ENCODE measurements around the gene TRAF7. TPM values are rescaled to one million over a fixed set of nuclear protein-coding genes. Genes with fewer than 3 reads are reported as not detected.

Gene TRAF7
- total and polyA plus RNA-seq, 3 experiments from 2014 or later, result 7.3 to 106 (median 102) TPM

GRCh38 chr16:2162676-2163118, 7.1 kb downstream of the TRAF7 start:
- H3K4me3 ChIP-seq (ENCODE audit: low read length), result no peak overlapping the region
- H3K4me1 ChIP-seq (ENCODE audit: insufficient read depth, low read length), result peaks cover 4% of the 10 kb centered on the region
- peaks cover 0 to 19% (median 9%) of the 10 kb centered on the region in 3 donors for H3K4me1 Mint-ChIP-seq
- H3K27ac Mint-ChIP-seq, result no peak overlapping the region
- no peaks in the 10 kb centered on the region for H3K27me3 Mint-ChIP-seq
- POLR2A ChIA-PET, result no interaction called here
- H3K9me3 ChIP-seq (ENCODE audit: low read length), result no peaks in the 10 kb centered on the region
- H3K27me3 ChIP-seq (ENCODE audit: insufficient read depth, low read length, poor library complexity, severe bottlenecking), result no peaks in the 10 kb centered on the region
- DNase-seq, result no peak
- H3K27ac ChIP-seq (ENCODE audit: low read depth, low read length), result no peak overlapping the region
- peaks cover 0 to 10% (median 0%) of the 10 kb centered on the region in 3 donors for H3K36me3 Mint-ChIP-seq
- H3K4me3 Mint-ChIP-seq, result no peak overlapping the region
- no peaks in the 10 kb centered on the region for H3K9me3 Mint-ChIP-seq
- no peaks in the 10 kb centered on the region for H3K36me3 ChIP-seq (ENCODE audit: insufficient read depth, low read length)
- CTCF ChIA-PET, result interaction anchor here (0.9 to 1.2 kb wide), 2 partner anchors 22 to 32 kb away, joined by 3 to 5 read pairs; no protein-coding TSS in a partner anchor

GRCh38 chr16:2163211-2163881, 7.8 kb downstream of the TRAF7 start:
- H3K4me1 Mint-ChIP-seq, result peaks cover 0 to 12% (median 6%) of the 10 kb centered on the region in 3 donors
- peaks cover 0 to 14% (median 0%) of the 10 kb centered on the region in 3 donors for H3K36me3 Mint-ChIP-seq
- Histone ChIP-seq H3K36me3 (ENCODE audit: insufficient read depth, low read length) (no peaks in the 10 kb centered on the region), H3K4me1 (ENCODE audit: insufficient read depth, low read length) (no peaks in the 10 kb centered on the region), H3K27me3 (ENCODE audit: insufficient read depth, low read length, poor library complexity, severe bottlenecking) (no peaks in the 10 kb centered on the region), H3K9me3 (ENCODE audit: low read length) (no peaks in the 10 kb centered on the region), H3K27ac (ENCODE audit: low read depth, low read length) (no peak overlapping the region), H3K4me3 (ENCODE audit: low read length) (no peak overlapping the region)
- no peak for DNase-seq
- CTCF ChIA-PET, result interaction anchor here (1.2 kb wide), 1 partner anchor 23 kb away, joined by 5 read pairs; no protein-coding TSS in a partner anchor
- H3K4me3 Mint-ChIP-seq, result no peak overlapping the region
- peak overlapping the region in 3 of 8 donors; percentile 17 to 79 (median 61) for H3K27ac Mint-ChIP-seq
- POLR2A ChIA-PET, result interaction anchor here (0.5 kb wide), 1 partner anchor 95 kb away, joined by 3 read pairs; no protein-coding TSS in a partner anchor
- no peaks in the 10 kb centered on the region for H3K9me3 Mint-ChIP-seq
- H3K27me3 Mint-ChIP-seq, result no peaks in the 10 kb centered on the region

GRCh38 chr16:2165861-2166260, 10.3 kb downstream of the TRAF7 start:
- Histone ChIP-seq H3K4me1 (ENCODE audit: insufficient read depth, low read length) (no peaks in the 10 kb centered on the region), H3K9me3 (ENCODE audit: low read length) (no peaks in the 10 kb centered on the region), H3K36me3 (ENCODE audit: insufficient read depth, low read length) (no peaks in the 10 kb centered on the region), H3K27ac (ENCODE audit: low read depth, low read length) (no peak overlapping the region), H3K4me3 (ENCODE audit: low read length) (no peak overlapping the region), H3K27me3 (ENCODE audit: insufficient read depth, low read length, poor library complexity, severe bottlenecking) (no peaks in the 10 kb centered on the region)
- Mint-ChIP-seq H3K4me3 (no peak overlapping the region), H3K9me3 (no peaks in the 10 kb centered on the region), H3K36me3 (peaks cover 0 to 17% (median 0%) of the 10 kb centered on the region in 3 donors), H3K27ac (peak overlapping the region in 1 of 8 donors; percentile 47), H3K4me1 (peaks cover 0 to 3% (median 3%) of the 10 kb centered on the region in 3 donors), H3K27me3 (no peaks in the 10 kb centered on the region)
- no peak for DNase-seq
- ChIA-PET POLR2A (no interaction called here), CTCF (no interaction called here)

GRCh38 chr16:2166263-2167067, 10.9 kb downstream of the TRAF7 start:
- H3K4me1 Mint-ChIP-seq, result peaks cover 0 to 3% (median 3%) of the 10 kb centered on the region in 3 donors
- H3K27ac Mint-ChIP-seq, result peak overlapping the region in 3 of 8 donors; percentile 19 to 69 (median 47)
- no peak overlapping the region for H3K4me3 Mint-ChIP-seq
- H3K27me3 ChIP-seq (ENCODE audit: insufficient read depth, low read length, poor library complexity, severe bottlenecking), result no peaks in the 10 kb centered on the region
- DNase-seq, result no peak
- no peaks in the 10 kb centered on the region for H3K9me3 ChIP-seq (ENCODE audit: low read length)
- H3K4me3 ChIP-seq (ENCODE audit: low read length), result no peak overlapping the region
- H3K9me3 Mint-ChIP-seq, result no peaks in the 10 kb centered on the region
- ChIA-PET CTCF (no interaction called here), POLR2A (no interaction called here)
- H3K27me3 Mint-ChIP-seq, result no peaks in the 10 kb centered on the region
- no peaks in the 10 kb centered on the region for H3K4me1 ChIP-seq (ENCODE audit: insufficient read depth, low read length)
- H3K27ac ChIP-seq (ENCODE audit: low read depth, low read length), result no peak overlapping the region
- no peaks in the 10 kb centered on the region for H3K36me3 ChIP-seq (ENCODE audit: insufficient read depth, low read length)
- peaks cover 0 to 17% (median 0%) of the 10 kb centered on the region in 3 donors for H3K36me3 Mint-ChIP-seq

GRCh38 chr16:2167068-2167638, 11.6 kb downstream of the TRAF7 start:
- H3K4me3 ChIP-seq (ENCODE audit: low read length), result no peak overlapping the region
- CTCF ChIA-PET, result no interaction called here
- no peak overlapping the region for H3K27ac ChIP-seq (ENCODE audit: low read depth, low read length)
- Mint-ChIP-seq H3K27me3 (no peaks in the 10 kb centered on the region), H3K36me3 (peaks cover 0 to 21% (median 0%) of the 10 kb centered on the region in 3 donors), H3K4me3 (no peak overlapping the region), H3K4me1 (peaks cover 0 to 3% (median 0%) of the 10 kb centered on the region in 3 donors), H3K9me3 (no peaks in the 10 kb centered on the region), H3K27ac (no peak overlapping the region)
- H3K36me3 ChIP-seq (ENCODE audit: insufficient read depth, low read length), result no peaks in the 10 kb centered on the region
- no peaks in the 10 kb centered on the region for H3K9me3 ChIP-seq (ENCODE audit: low read length)
- DNase-seq, result no peak
- H3K27me3 ChIP-seq (ENCODE audit: insufficient read depth, low read length, poor library complexity, severe bottlenecking), result no peaks in the 10 kb centered on the region
- POLR2A ChIA-PET, result no interaction called here
- H3K4me1 ChIP-seq (ENCODE audit: insufficient read depth, low read length), result no peaks in the 10 kb centered on the region

- Histone ChIP-seq H3K9me3 (ENCODE audit: low read length) (no peaks in the 10 kb centered on the region), H3K36me3 (ENCODE audit: insufficient read depth, low read length) (peaks cover 9% of the 10 kb centered on the region), H3K27ac (ENCODE audit: low read depth, low read length) (no peak overlapping the region), H3K4me1 (ENCODE audit: insufficient read depth, low read length) (no peaks in the 10 kb centered on the region), H3K4me3 (ENCODE audit: low read length) (no peak overlapping the region), H3K27me3 (ENCODE audit: insufficient read depth, low read length, poor library complexity, severe bottlenecking) (no peaks in the 10 kb centered on the region)
- peaks cover 0 to 37% (median 1%) of the 10 kb centered on the region in 3 donors for H3K36me3 Mint-ChIP-seq
- no peak overlapping the region for H3K27ac Mint-ChIP-seq
- no peaks in the 10 kb centered on the region for H3K9me3 Mint-ChIP-seq
- DNase-seq, result no peak
- H3K4me1 Mint-ChIP-seq, result no peaks in the 10 kb centered on the region
- ChIA-PET POLR2A (no interaction called here), CTCF (no interaction called here)
- no peak overlapping the region for H3K4me3 Mint-ChIP-seq
- H3K27me3 Mint-ChIP-seq, result no peaks in the 10 kb centered on the region
Observed at GRCh38 chr16:2170080-2170479, 14.5 kb downstream of the TRAF7 start.

- H3K27ac Mint-ChIP-seq, result no peak overlapping the region
- no peaks in the 10 kb centered on the region for H3K4me1 Mint-ChIP-seq
- Histone ChIP-seq H3K4me1 (ENCODE audit: insufficient read depth, low read length) (no peaks in the 10 kb centered on the region), H3K4me3 (ENCODE audit: low read length) (no peak overlapping the region), H3K9me3 (ENCODE audit: low read length) (no peaks in the 10 kb centered on the region), H3K36me3 (ENCODE audit: insufficient read depth, low read length) (peaks cover 14% of the 10 kb centered on the region), H3K27ac (ENCODE audit: low read depth, low read length) (no peak overlapping the region), H3K27me3 (ENCODE audit: insufficient read depth, low read length, poor library complexity, severe bottlenecking) (no peaks in the 10 kb centered on the region)
- H3K9me3 Mint-ChIP-seq, result no peaks in the 10 kb centered on the region
- CTCF ChIA-PET, result interaction anchor here (1.4 kb wide), 1 partner anchor 24 kb away, joined by 4 read pairs; no protein-coding TSS in a partner anchor
- peaks cover 0 to 42% (median 1%) of the 10 kb centered on the region in 3 donors for H3K36me3 Mint-ChIP-seq
- DNase-seq, result no peak
- no peaks in the 10 kb centered on the region for H3K27me3 Mint-ChIP-seq
- no peak overlapping the region for H3K4me3 Mint-ChIP-seq
- POLR2A ChIA-PET, result interaction anchor here (0.6 kb wide), 1 partner anchor 24 kb away, joined by 5 read pairs; no protein-coding TSS in a partner anchor
Observed at GRCh38 chr16:2170587-2171435, 15.2 kb downstream of the TRAF7 start.
